Measurements from ENCODE around the gene RSL24D1. TPM values are rescaled to one million over a fixed set of nuclear protein-coding genes. Genes with fewer than 3 reads are reported as not detected.

RSL24D1 gene
- total and polyA plus RNA-seq, 2 of the 13 experiments (the other 11 are each of a cell fraction or from before 2014, with no cell fraction given), result 58.8 to 100.0 TPM

GRCh38 chr15:55234800-55235104 lies 38.0 kb upstream of the RSL24D1 start:
- Histone ChIP-seq H3K9me3 (ENCODE audit: low read length) (no peaks in the 10 kb centered on the region), H2AFZ (ENCODE audit: low read length) (no peak overlapping the region), H3K9ac (ENCODE audit: insufficient read depth, low read depth, low read length) (no peak overlapping the region), H3K27ac (ENCODE audit: extremely low read length, insufficient read depth, low read length) (peak overlapping the region; percentile 58), H3K36me3 (replicated peaks in 1 of 2; ENCODE audit: control insufficient read depth in 1 of 2, insufficient read depth in 2 of 2, low read length in 2 of 2) (no peaks in the 10 kb centered on the region), H3K4me3 (replicated peaks in 1 of 3; ENCODE audit: insufficient read depth in 1 of 3, low read depth in 2 of 3, low read length in 3 of 3) (peak overlapping the region in 2 of 3 experiments; percentile 7 to 10; a peak in 1 of 6 replicates), H3K27me3 (ENCODE audit: control insufficient read depth in 1 of 2, insufficient read depth in 2 of 2, low read length in 2 of 2) (no peaks in the 10 kb centered on the region), H3K4me1 (ENCODE audit: insufficient read depth, low read length) (peaks cover 26% of the 10 kb centered on the region), H3K79me2 (ENCODE audit: insufficient read depth, low read length) (no peaks in the 10 kb centered on the region), H3K4me2 (ENCODE audit: low read depth, low read length) (peak overlapping the region; percentile 62; the same call in 1 of the 2 replicates), H4K20me1 (ENCODE audit: insufficient read depth, low read length) (no peaks in the 10 kb centered on the region)
- ATAC-seq (no peak), FAIRE-seq (no peak), DNase-seq (ENCODE audit: low spot score) (no peak)
- TF ChIP-seq SCMH1 (CRISPR knock-in tag; IDR thresholded peaks at IDR 0.05; ENCODE audit: borderline replicate concordance) (no peak), MEF2D (CRISPR knock-in tag; IDR thresholded peaks at IDR 0.05) (no peak), MIER2 (CRISPR knock-in tag; IDR thresholded peaks at IDR 0.05) (no peak), MTA3 (CRISPR knock-in tag; IDR thresholded peaks at IDR 0.05) (no peak), MAFK (conservative IDR thresholded peaks at IDR 0.05 in 1 of 2, IDR thresholded peaks at IDR 0.05 in 1 of 2; ENCODE audit: low read length in 2 of 2) (peak; percentile 53 to 55), ZNF589 (CRISPR knock-in tag; conservative IDR thresholded peaks at IDR 0.05) (no peak), ZNF329 (CRISPR knock-in tag; IDR thresholded peaks at IDR 0.05; ENCODE audit: low read depth) (no peak), FOXO4 (CRISPR knock-in tag; conservative IDR thresholded peaks at IDR 0.05) (no peak), RAD51 (IDR thresholded peaks at IDR 0.05; ENCODE audit: borderline replicate concordance) (no peak), MAFF (IDR thresholded peaks at IDR 0.05; ENCODE audit: low read depth, low read length) (peak; percentile 46; the same call in 1 of the 2 replicates), MLXIP (CRISPR knock-in tag; IDR thresholded peaks at IDR 0.05; ENCODE audit: borderline replicate concordance) (no peak), ZNF839 (CRISPR knock-in tag; IDR thresholded peaks at IDR 0.05; ENCODE audit: borderline replicate concordance) (no peak), CEBPB (IDR thresholded peaks at IDR 0.05; ENCODE audit: borderline replicate concordance, low read depth, low read length) (no peak), GATAD2A (CRISPR knock-in tag; IDR thresholded peaks at IDR 0.05) (peak; percentile 39; the same call in 1 of the 2 replicates), ZNF567 (CRISPR knock-in tag; IDR thresholded peaks at IDR 0.05; ENCODE audit: borderline replicate concordance) (no peak), MXD3 (CRISPR knock-in tag; IDR thresholded peaks at IDR 0.05) (no peak), ZNF512 (CRISPR knock-in tag; IDR thresholded peaks at IDR 0.05) (no peak), ZNF660 (CRISPR knock-in tag; IDR thresholded peaks at IDR 0.05; ENCODE audit: borderline replicate concordance, low read depth) (no peak), RFX3 (CRISPR knock-in tag; IDR thresholded peaks at IDR 0.05) (no peak), KLF9 (CRISPR knock-in tag; IDR thresholded peaks at IDR 0.05; ENCODE audit: low read depth) (no peak)
- in situ Hi-C loops (cut with HindIII; ENCODE audit: extremely low pct_ligation_motif_present, low pct_unique_long_range_greater_than_20kb), result no loop called here
- WGBS (ENCODE audit: low lambda C conversion rate), result 91% methylated on average over 1 of the region's 1 CpG
- no TSS peak for BruUV-seq (replicated peaks)
- CTCF ChIA-PET (ENCODE audit: low intra/inter-chr PET ratio, low total read pairs), result no interaction called here
- intact Hi-C loops (cut with micrococcal nuclease; ENCODE audit: unreplicated experiment), result loop anchor here (2.0 kb wide), 1 partner anchor 18 kb away; no protein-coding TSS in a partner anchor
- POLR2A ChIA-PET, result no interaction called here

All from HepG2 (cell line).